HepG2 (cell line): ENCODE measurements around the gene GATM. TPM values are rescaled to one million over a fixed set of nuclear protein-coding genes. Genes with fewer than 3 reads are reported as not detected.

Source experiments
- ATAC-seq: fragments of 200-7000 bp; cut with Tn5 transposase; 3 replicates; pipeline ENCODE4 v1.9.1; 2020; ENCODE audit warnings: mild to moderate bottlenecking, moderate library complexity
- BruUV-seq: library from RNA; stranded (reverse); fragments of 400-500 nt; replicated peaks from 2 replicates; lab custom pipeline; 2021; lab: Mats Ljungman, UMichigan
- CTCF ChIA-PET: fragments of 300-600 bp; formaldehyde crosslinking; extraction: SDS; loops from one replicate; lab custom pipeline; 2021; ENCODE audit warnings: low total read pairs, inconsistent platforms, low intra/inter-chr PET ratio; lab: Yijun Ruan, JAX
- POLR2A ChIA-PET: fragments of 350-600 bp; sonication (Branson Sonifier 250); formaldehyde crosslinking; loops from one replicate; lab custom pipeline; 2020; ENCODE audit warnings: antibody characterized with exemption, inconsistent platforms; lab: Yijun Ruan, JAX
- DNase-seq: peaks from one replicate; pipeline ENCODE4 v3.0.0-alpha.2; 2015; ENCODE audit warnings: low spot score
- FAIRE-seq: peaks from 3 replicates; lab custom pipeline; 2011; peaks lifted over from hg19 to GRCh38; lab: Jason Lieb, UNC
- H2AFZ ChIP-seq: one replicate; pipeline ENCODE4 v1.6.1; 2011; ENCODE audit warnings: low read length, inconsistent platforms
- H3K27ac ChIP-seq: fragments of 300-600 bp; 3 replicates; pipeline ENCODE4 v1.8.0; 2011; ENCODE audit warnings: mixed run types, mild to moderate bottlenecking, mixed read lengths, low read length, inconsistent platforms; ENCODE audit not compliant: insufficient read depth; ENCODE audit errors: extremely low read length
- H3K27me3 ChIP-seq, 2 experiments: fragments of 200-600 bp in 1 of 2; 2 replicates in 1 of 2; 3 replicates in 1 of 2; pipeline versions ENCODE4 v1.6.0 to v1.8.0; 2011; ENCODE audit warnings: low read length in 2 of 2, mild to moderate bottlenecking in 2 of 2, moderate library complexity in 2 of 2, inconsistent platforms in 1 of 2; ENCODE audit not compliant: insufficient read depth in 2 of 2, control insufficient read depth in 1 of 2
- H3K36me3 ChIP-seq, 2 experiments: fragments of 200-600 bp in 1 of 2; replicated peaks in 1 of 2; 2 replicates in 1 of 2; 3 replicates in 1 of 2; pipeline versions ENCODE4 v1.5.1 to v1.8.0; 2011; ENCODE audit warnings: low read length in 2 of 2, inconsistent platforms in 1 of 2; ENCODE audit not compliant: insufficient read depth in 2 of 2, control insufficient read depth in 1 of 2
- H3K4me1 ChIP-seq: 2 replicates; pipeline ENCODE4 v1.5.1; 2012; ENCODE audit warnings: low read length, inconsistent platforms; ENCODE audit not compliant: insufficient read depth
- H3K4me2 ChIP-seq: 2 replicates; pipeline ENCODE4 v1.6.0; 2011; ENCODE audit warnings: low read depth, low read length, inconsistent platforms
- H3K4me3 ChIP-seq, 3 experiments: fragments of 200-600 bp in 1 of 3; sonication (generic), shearing (Covaris generic) in 1 of 3; replicated peaks in 1 of 3; 2 replicates each; pipeline ENCODE4 v1.5.1; 2011 to 2016; ENCODE audit warnings: low read length in 3 of 3, inconsistent platforms in 2 of 3, low read depth in 2 of 3, mild to moderate bottlenecking in 2 of 3, control low read depth in 1 of 3, mixed read lengths in 1 of 3; ENCODE audit not compliant: insufficient read depth in 1 of 3
- H3K79me2 ChIP-seq: one replicate; pipeline ENCODE4 v1.6.1; 2011; ENCODE audit warnings: low read length, inconsistent platforms; ENCODE audit not compliant: insufficient read depth
- H3K9ac ChIP-seq: 2 replicates; pipeline ENCODE4 v1.6.0; 2011; ENCODE audit warnings: mild to moderate bottlenecking, low read depth, low read length, inconsistent platforms; ENCODE audit not compliant: insufficient read depth
- H3K9me3 ChIP-seq: 2 replicates; pipeline ENCODE4 v1.5.1; 2012; ENCODE audit warnings: mild to moderate bottlenecking, low read length
- H4K20me1 ChIP-seq: 2 replicates; pipeline ENCODE4 v1.6.0; 2011; ENCODE audit warnings: inconsistent platforms, mild to moderate bottlenecking, low read length, moderate library complexity; ENCODE audit not compliant: insufficient read depth
- ATF7 ChIP-seq, 2 experiments: fragments of 450-650 bp in 1 of 2; sonication (generic) in 1 of 2; formaldehyde crosslinking in 1 of 2; IDR thresholded peaks; 2 replicates each; pipeline versions ENCODE4 v1.4.0 to v1.6.1; 2016 to 2020; ENCODE audit warnings: antibody characterized with exemption in 1 of 2, mild to moderate bottlenecking in 1 of 2, missing genetic modification reagents in 1 of 2
- ATM ChIP-seq: fragments of 450-650 bp; IDR thresholded peaks from 2 replicates; pipeline ENCODE4 v1.7.1; 2017; ENCODE audit warnings: mild to moderate bottlenecking, borderline replicate concordance
- ETV6 ChIP-seq: sonication (generic); formaldehyde crosslinking; conservative IDR thresholded peaks from 2 replicates; pipeline ENCODE4 v1.4.0; 2020; ENCODE audit warnings: missing genetic modification reagents
- MAFF ChIP-seq: IDR thresholded peaks from 2 replicates; pipeline ENCODE4 v1.6.1; 2011; ENCODE audit warnings: low read depth, low read length, improper control_type of control experiment
- ZNF780A ChIP-seq: sonication (generic); formaldehyde crosslinking; IDR thresholded peaks from 2 replicates; pipeline ENCODE4 v1.8.0; 2022; ENCODE audit warnings: mild to moderate bottlenecking, missing genetic modification reagents, moderate library complexity
- WGBS: methylation state at CpG from one replicate; pipeline ENCODE4 v1.1.6; 2017; ENCODE audit warnings: low lambda C conversion rate; 5-methylcytosine and 5-hydroxymethylcytosine counted together
- in situ Hi-C: cut with HindIII; loops from 2 replicates; pipeline ENCODE4 v1.10.0; 2017; ENCODE audit warnings: low pct_unique_long_range_greater_than_20kb; ENCODE audit not compliant: extremely low pct_ligation_motif_present
- intact Hi-C: fragments of 100-400 bp; cut with micrococcal nuclease; formaldehyde crosslinking; loops from one replicate; pipeline ENCODE4 v1.10.0; 2022; ENCODE audit not compliant: unreplicated experiment
- polyA plus RNA-seq, 8 experiments: library from polyadenylated mRNA; depleted of rRNA in 3 of 8; stranded (reverse) in 7 of 8; unstranded in 1 of 8; fragments of >200 nt; fragmentation: Illumina TruSeq in 4 of 8; extraction: Trizol in 4 of 8; gene quantifications; 2 replicates each; pipeline versions ENCODE4 v1.2.1 to v1.2.3, GENCODE V29; 2011 to 2016; ENCODE audit warnings: low read depth in 4 of 8, missing spikeins in 1 of 8, mixed read lengths in 1 of 8; ENCODE audit not compliant: insufficient read depth in 1 of 8
- total RNA-seq, 5 experiments: library from RNA; depleted of rRNA; stranded (reverse); fragments of >200 nt; fragmentation: Illumina TruSeq; extraction: Trizol; gene quantifications; 2 replicates each; pipeline ENCODE4 v1.2.3, GENCODE V29; 2016; ENCODE audit warnings: low read depth in 1 of 5
- TF ChIP-seq, protein P1 (sequence below): sonication (generic); formaldehyde crosslinking; IDR thresholded peaks from 2 replicates; pipeline ENCODE4 v1.5.0; 2020; ENCODE audit warnings: missing genetic modification reagents
- TF ChIP-seq, protein P2 (sequence below): sonication (generic); formaldehyde crosslinking; IDR thresholded peaks from 2 replicates; pipeline ENCODE4 v1.4.0; 2020; ENCODE audit warnings: missing genetic modification reagents

The GATM gene
- total and polyA plus RNA-seq, 2 of the 13 experiments (the other 11 are each of a cell fraction or from before 2014, with no cell fraction given), result 2.1 to 16.8 TPM

DNA sequence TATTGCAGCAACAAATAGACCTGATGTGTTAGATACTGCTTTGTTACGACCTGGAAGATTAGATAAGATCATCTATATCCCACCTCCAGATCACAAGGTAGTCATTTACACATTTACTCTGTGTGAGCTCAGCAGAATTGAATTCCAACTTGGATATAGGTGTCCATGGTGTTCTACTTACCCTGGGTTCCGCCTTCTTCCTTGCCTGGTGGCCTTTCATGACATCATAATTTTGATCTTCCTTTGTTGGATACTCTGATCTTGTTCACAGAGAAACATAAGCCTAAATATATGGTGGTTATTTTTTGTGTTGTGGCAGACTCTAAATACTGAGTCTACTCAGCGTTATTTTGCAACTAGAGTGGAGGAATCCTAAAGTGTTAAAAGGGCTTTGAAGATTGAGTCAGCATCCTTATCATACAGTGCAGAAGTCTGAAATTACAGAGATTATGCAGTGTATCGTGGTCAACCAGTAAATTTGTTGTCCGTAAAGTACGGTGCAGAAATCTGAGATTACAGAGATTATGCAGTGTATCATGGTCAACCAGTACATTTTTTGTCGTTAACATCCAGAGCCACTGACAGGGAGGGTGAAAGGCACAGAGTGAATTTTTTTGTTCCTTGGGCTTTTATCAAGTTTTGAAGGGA lies 39.1 kb upstream of the GATM start:
- DNase-seq, result no peak
- no peaks in the 10 kb centered on the region for H3K27me3 ChIP-seq
- no peaks in the 10 kb centered on the region for H3K9me3 ChIP-seq
- H3K36me3 ChIP-seq, result peaks cover 20 to 80% of the 10 kb centered on the region in 2 experiments
- no TSS peak for BruUV-seq
- H3K27ac ChIP-seq, result no peak overlapping the region
- no peak for ATAC-seq
- no peak overlapping the region for H3K4me3 ChIP-seq
- ChIA-PET CTCF (no interaction called here), POLR2A (no interaction called here)
- H4K20me1 ChIP-seq, result no peaks in the 10 kb centered on the region
- H3K4me2 ChIP-seq, result no peak overlapping the region
- H2AFZ ChIP-seq, result no peak overlapping the region
- H3K4me1 ChIP-seq, result no peaks in the 10 kb centered on the region
- H3K9ac ChIP-seq, result no peak overlapping the region
- WGBS, result 96% methylated on average over 7 of the region's 7 CpGs
- intact Hi-C loops (no loop called here), in situ Hi-C loops (no loop called here)
- no peak for FAIRE-seq
- no peak for TF ChIP-seq ETV6 (CRISPR knock-in tag)
- TF ChIP-seq ATF7 (IDR thresholded peaks at IDR 0.05), result peak; percentile 56
- TF ChIP-seq ATF7 (CRISPR knock-in tag; IDR thresholded peaks at IDR 0.05), result no peak
- TF ChIP-seq ATM, result no peak
- TF ChIP-seq, protein P1, sequence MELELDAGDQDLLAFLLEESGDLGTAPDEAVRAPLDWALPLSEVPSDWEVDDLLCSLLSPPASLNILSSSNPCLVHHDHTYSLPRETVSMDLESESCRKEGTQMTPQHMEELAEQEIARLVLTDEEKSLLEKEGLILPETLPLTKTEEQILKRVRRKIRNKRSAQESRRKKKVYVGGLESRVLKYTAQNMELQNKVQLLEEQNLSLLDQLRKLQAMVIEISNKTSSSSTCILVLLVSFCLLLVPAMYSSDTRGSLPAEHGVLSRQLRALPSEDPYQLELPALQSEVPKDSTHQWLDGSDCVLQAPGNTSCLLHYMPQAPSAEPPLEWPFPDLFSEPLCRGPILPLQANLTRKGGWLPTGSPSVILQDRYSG (CRISPR knock-in tag), result no peak
- TF ChIP-seq, protein P2, sequence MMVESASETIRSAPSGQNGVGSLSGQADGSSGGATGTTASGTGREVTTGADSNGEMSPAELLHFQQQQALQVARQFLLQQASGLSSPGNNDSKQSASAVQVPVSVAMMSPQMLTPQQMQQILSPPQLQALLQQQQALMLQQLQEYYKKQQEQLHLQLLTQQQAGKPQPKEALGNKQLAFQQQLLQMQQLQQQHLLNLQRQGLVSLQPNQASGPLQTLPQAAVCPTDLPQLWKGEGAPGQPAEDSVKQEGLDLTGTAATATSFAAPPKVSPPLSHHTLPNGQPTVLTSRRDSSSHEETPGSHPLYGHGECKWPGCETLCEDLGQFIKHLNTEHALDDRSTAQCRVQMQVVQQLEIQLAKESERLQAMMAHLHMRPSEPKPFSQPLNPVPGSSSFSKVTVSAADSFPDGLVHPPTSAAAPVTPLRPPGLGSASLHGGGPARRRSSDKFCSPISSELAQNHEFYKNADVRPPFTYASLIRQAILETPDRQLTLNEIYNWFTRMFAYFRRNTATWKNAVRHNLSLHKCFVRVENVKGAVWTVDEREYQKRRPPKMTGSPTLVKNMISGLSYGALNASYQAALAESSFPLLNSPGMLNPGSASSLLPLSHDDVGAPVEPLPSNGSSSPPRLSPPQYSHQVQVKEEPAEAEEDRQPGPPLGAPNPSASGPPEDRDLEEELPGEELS (CRISPR knock-in tag), result no peak
- 0 out of 2 replicates have a peak, but pooled peaks have one; percentile 11 for TF ChIP-seq MAFF
- TF ChIP-seq ZNF780A (CRISPR knock-in tag), result no peak
- TF ChIP-seq, all 625 proteins: peak for 2
- no peaks in the 10 kb centered on the region for H3K79me2 ChIP-seq
